Neural cell (in vitro differentiated cells): Measurements from ENCODE around the gene CDKN3.

ENCODE experiments used
- EP300 ChIP-seq: fragments of 450-650 bp; conservative IDR thresholded peaks from 2 replicates; pipeline ENCODE4 v1.6.1; 2014; ENCODE audit warnings: antibody characterized with exemption, mild to moderate bottlenecking, moderate library complexity; ENCODE audit not compliant: poor library complexity, severe bottlenecking
- EZH2 ChIP-seq: fragments of 200-600, 300-800 bp; shearing (Covaris generic), sonication (generic); IDR thresholded peaks from 2 replicates; pipeline ENCODE4 v1.6.1; 2014; ENCODE audit warnings: antibody characterized with exemption, low read length, borderline replicate concordance, mild to moderate bottlenecking; ENCODE audit not compliant: insufficient read depth, poor library complexity, severe bottlenecking
- MXI1 ChIP-seq: fragments of 450-650 bp; conservative IDR thresholded peaks from 2 replicates; pipeline ENCODE4 v1.6.1; 2014; ENCODE audit warnings: antibody characterized with exemption, mild to moderate bottlenecking; ENCODE audit not compliant: poor library complexity, severe bottlenecking
- POLR2AphosphoS5 ChIP-seq: IDR thresholded peaks from 2 replicates; pipeline ENCODE4 v1.6.1; 2012
- RAD21 ChIP-seq: fragments of 450-650 bp; conservative IDR thresholded peaks from 2 replicates; pipeline ENCODE4 v1.6.1; 2014; ENCODE audit warnings: antibody characterized with exemption, mild to moderate bottlenecking, moderate library complexity
- REST ChIP-seq: IDR thresholded peaks from 2 replicates; pipeline ENCODE4 v1.6.1; 2012; ENCODE audit warnings: borderline replicate concordance
- TAF1 ChIP-seq: IDR thresholded peaks from 2 replicates; pipeline ENCODE4 v1.6.1; 2012; ENCODE audit warnings: low read depth
- TF ChIP-seq, protein P1 (sequence below): fragments of 450-650 bp; IDR thresholded peaks from 2 replicates; pipeline ENCODE4 v1.5.1; 2014; ENCODE audit warnings: antibody characterized with exemption, mild to moderate bottlenecking, moderate library complexity; ENCODE audit not compliant: poor library complexity, severe bottlenecking

GRCh38 chr14:54385556-54385955 is 11.3 kb upstream of the CDKN3 start:
- TF ChIP-seq, protein P1, sequence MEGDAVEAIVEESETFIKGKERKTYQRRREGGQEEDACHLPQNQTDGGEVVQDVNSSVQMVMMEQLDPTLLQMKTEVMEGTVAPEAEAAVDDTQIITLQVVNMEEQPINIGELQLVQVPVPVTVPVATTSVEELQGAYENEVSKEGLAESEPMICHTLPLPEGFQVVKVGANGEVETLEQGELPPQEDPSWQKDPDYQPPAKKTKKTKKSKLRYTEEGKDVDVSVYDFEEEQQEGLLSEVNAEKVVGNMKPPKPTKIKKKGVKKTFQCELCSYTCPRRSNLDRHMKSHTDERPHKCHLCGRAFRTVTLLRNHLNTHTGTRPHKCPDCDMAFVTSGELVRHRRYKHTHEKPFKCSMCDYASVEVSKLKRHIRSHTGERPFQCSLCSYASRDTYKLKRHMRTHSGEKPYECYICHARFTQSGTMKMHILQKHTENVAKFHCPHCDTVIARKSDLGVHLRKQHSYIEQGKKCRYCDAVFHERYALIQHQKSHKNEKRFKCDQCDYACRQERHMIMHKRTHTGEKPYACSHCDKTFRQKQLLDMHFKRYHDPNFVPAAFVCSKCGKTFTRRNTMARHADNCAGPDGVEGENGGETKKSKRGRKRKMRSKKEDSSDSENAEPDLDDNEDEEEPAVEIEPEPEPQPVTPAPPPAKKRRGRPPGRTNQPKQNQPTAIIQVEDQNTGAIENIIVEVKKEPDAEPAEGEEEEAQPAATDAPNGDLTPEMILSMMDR: no peak
- no peak for TF ChIP-seq POLR2AphosphoS5
- no peak for TF ChIP-seq EZH2
- TF ChIP-seq TAF1: no peak
- no peak for TF ChIP-seq REST
- TF ChIP-seq EP300: no peak
- no peak for TF ChIP-seq RAD21
- TF ChIP-seq MXI1: no peak
